SK-N-SH (cell line): ENCODE results near the gene LAMTOR2.

Experiments
- CTCF ChIP-seq: fragments of 200-600 bp; sonication (generic); IDR thresholded peaks from 2 replicates; pipeline ENCODE4 v1.6.1; 2017; ENCODE audit warnings: antibody characterized with exemption, mild to moderate bottlenecking, moderate library complexity
- EP300 ChIP-seq, 2 experiments: IDR thresholded peaks; 2 replicates each; pipeline versions ENCODE4 v1.4.0 to v1.6.1; 2012; ENCODE audit warnings: borderline replicate concordance in 1 of 2, low read depth in 1 of 2, low read length in 1 of 2
- EZH2phosphoT487 ChIP-seq: fragments of 200-600 bp; sonication (generic); IDR thresholded peaks from 2 replicates; pipeline ENCODE4 v1.6.1; 2017; ENCODE audit warnings: low read depth, mixed run types, mild to moderate bottlenecking, antibody characterized with exemption, moderate library complexity, borderline replicate concordance
- MAX ChIP-seq: IDR thresholded peaks from 2 replicates; pipeline ENCODE4 v1.4.0; 2012; ENCODE audit warnings: low read depth
- NRF1 ChIP-seq: IDR thresholded peaks from 2 replicates; pipeline ENCODE4 v1.6.1; 2012; ENCODE audit warnings: low read depth, mild to moderate bottlenecking, low read length
- PBX3 ChIP-seq: IDR thresholded peaks from 2 replicates; pipeline ENCODE4; 2012
- POLR2AphosphoS5 ChIP-seq: IDR thresholded peaks from 2 replicates; pipeline ENCODE4 v1.6.1; 2012; ENCODE audit warnings: low read depth, low read length
- RAD21 ChIP-seq: IDR thresholded peaks from 2 replicates; pipeline ENCODE4 v1.6.1; 2012; ENCODE audit warnings: mild to moderate bottlenecking, low read length
- TAF1 ChIP-seq: IDR thresholded peaks from 2 replicates; pipeline ENCODE4 v1.6.1; 2012; ENCODE audit warnings: low read depth, mild to moderate bottlenecking, low read length, moderate library complexity, borderline replicate concordance
- TCF12 ChIP-seq: IDR thresholded peaks from 2 replicates; pipeline ENCODE4 v1.4.0; 2012
- TF ChIP-seq, protein P1 (sequence below): fragments of 150-350 bp; IDR thresholded peaks from 2 replicates; pipeline ENCODE4 v1.6.1; 2017; ENCODE audit warnings: antibody characterized with exemption, low read length, low read depth, borderline replicate concordance

DNA sequence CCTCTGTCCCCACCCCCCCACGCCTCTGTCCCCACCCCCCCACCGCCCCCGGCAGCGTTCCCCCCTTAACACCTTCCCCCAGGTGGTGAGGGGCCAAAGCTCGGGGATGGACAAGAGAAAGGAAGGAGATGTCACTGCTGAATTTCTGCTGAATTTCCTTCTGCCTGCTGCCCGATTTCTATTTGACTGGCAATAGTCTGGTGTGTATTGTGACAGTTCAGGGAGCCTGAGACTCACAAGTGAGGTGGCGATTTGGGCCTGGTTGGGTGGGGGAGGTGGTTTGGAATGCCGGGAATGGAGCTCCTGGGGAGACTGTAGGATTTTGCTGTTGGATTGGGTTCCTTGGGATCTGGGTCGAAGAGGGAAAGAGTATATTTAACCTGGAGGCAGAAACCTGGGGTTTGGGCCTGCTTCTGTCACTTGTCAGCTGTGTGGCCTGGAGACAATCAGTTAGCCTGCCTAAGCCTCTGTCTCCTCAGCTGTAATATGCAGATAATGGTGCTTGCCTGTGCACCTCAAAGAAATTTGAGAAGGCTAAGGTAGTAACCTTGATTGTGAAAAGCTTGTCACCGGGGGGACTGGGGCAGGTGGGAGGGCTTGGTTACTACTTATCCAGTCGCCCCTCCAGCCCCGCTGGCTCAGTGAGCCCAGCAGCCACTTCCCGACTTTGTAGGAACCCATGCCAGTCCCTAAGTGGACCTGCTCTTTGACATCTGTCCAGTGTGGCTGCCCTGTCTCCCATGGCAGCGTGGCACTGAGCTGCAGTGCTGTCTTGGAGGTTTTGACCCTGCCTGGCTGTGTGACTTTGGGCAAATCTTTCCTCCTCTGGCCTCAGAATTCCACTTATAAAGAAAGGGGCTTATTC, 52.3 kb downstream of the LAMTOR2 start:
- TF ChIP-seq TAF1 (no peak), PBX3 (no peak), CTCF (no peak), EP300 (IDR thresholded peaks at IDR 0.05; ENCODE audit: borderline replicate concordance in 1 of 2, low read depth in 1 of 2, low read length in 1 of 2) (peak in 1 of 2 experiments; percentile 30; a peak in 1 of 4 replicates), NRF1 (no peak), EZH2phosphoT487 (no peak), POLR2AphosphoS5 (no peak), RAD21 (no peak), TCF12 (no peak), MAX (no peak)
- TF ChIP-seq, protein P1, sequence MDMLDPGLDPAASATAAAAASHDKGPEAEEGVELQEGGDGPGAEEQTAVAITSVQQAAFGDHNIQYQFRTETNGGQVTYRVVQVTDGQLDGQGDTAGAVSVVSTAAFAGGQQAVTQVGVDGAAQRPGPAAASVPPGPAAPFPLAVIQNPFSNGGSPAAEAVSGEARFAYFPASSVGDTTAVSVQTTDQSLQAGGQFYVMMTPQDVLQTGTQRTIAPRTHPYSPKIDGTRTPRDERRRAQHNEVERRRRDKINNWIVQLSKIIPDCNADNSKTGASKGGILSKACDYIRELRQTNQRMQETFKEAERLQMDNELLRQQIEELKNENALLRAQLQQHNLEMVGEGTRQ: no peak
